Stimulated activated CD4-positive, alpha-beta T cell treated with anti-CD3 and anti-CD28 coated beads, Interleukin-12 subunit alpha, Interleukin-12 subunit beta, amount 100 ng/mL, for 24 hours (primary cell): ENCODE measurements around the gene CALB2.

Experiments used
- DNase-seq, 2 experiments: peaks; one replicate each; pipeline ENCODE4 v3.0.0-alpha.2; 2020; ENCODE audit warnings: low read depth in 2 of 2

The CALB2 gene

DNA sequence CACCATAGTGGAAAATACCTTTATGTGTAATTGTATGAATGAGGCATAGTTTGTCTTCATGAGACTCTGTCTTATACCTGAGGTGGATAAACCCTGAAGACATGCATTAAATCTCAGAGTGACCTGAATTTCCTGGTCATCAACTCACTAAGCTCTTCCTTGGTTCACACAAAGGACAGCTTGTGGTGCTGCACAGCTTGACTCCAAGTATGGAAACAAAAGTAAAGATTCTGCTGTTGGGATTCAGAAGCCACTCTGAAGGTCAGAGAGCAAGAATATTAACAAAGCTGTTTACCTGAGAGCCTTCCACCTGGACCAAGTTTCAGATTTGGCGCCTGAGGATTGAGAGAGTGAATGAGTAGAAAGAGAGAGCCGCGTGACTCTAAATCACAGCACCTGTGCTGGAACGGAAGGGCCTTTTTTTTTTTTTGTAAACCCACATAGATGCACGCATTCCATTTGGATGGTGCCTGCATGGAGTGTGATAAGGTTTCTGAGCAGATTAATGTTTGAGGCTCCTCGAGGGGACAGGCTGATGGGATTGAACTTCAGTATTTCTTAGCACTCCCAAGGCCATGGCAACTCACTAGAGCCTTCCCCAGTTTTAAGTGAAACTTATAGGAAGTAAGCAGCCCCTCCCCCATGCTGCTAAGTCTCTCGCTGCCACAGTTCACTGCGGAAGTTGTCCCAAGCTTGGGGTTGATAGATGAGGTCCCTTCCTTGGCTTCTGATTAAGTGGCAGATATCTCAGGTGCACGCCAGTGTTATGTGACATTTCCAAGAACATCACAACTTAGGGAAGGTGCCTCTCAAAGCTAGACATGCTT is 28.7 kb downstream of the CALB2 start:
- no peak for DNase-seq

DNA sequence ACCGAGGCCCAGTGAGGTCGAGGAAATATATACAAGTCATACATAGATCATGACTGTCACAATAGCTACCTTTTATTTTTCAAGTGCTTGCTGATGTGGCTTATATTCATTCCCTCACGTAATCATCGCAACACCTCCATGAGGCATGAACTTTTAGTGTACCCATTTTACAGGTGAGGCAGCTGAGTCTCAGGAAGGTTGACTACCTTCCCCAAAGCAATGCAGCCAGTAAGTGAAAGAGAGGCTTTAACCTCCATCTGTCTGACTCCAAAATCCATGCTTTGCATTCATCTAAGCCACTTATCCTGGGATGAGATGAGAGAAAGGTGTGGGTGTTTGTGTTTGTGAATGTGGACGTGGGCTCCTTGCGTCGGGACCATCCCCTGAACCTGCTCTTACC is 30.8 kb downstream of the CALB2 start:
- DNase-seq: no peak

DNA sequence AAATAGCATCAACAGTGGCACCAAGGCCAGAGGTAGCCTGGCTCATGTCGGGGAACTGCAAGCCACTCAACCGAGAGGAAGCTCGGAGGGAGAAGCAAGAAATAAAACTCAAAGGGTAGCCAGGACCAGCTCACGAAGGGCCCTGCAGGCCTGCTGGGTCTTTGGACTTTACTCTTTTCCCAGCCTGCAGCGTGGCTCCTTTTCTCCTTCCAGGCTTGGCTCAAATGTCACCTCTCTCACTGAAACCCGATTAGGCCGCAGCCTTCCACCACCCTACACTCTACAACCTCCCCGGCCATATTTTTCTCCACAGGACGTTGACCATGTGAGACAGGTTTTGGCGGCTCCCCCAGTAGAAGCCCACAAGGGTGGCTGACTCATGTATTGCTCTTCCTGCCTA is 38.1 kb downstream of the CALB2 start:
- DNase-seq: no peak

DNA sequence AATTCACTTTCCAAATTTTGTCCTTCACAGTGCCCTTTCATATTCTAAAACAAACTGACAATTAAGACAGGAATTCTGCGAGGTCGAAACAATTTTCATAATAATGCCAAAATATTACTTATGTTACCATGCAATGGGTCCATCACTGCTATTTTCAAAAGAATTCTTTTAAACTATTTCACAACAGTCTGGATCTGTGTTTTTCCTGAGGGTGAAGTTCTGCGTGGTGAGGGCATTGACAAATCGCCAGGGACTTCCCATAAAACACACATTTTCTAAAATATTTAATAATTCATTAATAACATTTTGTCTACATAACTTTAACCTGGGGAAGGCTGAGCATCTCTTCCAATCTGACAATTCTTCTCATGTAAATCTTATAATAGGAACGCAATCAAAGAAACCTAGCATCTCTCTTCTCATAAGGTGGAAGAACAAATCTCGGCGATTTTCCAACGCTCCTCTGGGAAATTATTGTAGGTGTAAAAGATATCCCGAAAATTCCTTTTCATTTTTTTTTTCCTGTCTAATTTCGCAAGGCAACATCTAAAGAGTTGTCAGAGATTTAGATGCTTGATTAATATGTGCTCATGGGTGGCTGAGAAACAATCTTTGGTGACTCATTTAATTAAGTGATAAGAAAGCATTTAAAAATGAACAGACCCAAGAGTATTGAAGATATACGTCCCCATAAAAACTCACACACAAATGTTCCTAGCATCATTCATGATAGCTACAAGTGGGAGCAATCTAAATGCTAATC is 41.5 kb downstream of the CALB2 start:
- no peak for DNase-seq

DNA sequence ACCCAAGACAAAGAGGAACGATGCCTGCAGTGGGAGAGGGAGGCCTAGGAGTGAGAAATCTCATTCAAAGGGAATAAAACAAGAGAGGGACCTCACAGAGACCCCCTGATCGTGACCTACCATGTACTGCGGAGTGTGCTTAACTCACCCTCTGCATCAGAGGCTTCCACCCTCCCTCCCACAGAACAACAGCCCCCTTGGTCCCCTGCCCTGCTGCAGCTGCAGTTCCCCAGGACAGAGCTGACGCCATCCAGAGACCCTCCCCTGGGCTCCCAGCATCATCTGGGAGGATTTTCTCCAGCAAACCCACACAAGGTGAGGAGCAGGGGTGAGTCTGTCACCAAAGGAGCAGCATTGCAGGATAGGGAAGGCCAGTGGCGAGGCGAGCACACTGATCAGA is 43.5 kb downstream of the CALB2 start:
- no peak for DNase-seq

DNA sequence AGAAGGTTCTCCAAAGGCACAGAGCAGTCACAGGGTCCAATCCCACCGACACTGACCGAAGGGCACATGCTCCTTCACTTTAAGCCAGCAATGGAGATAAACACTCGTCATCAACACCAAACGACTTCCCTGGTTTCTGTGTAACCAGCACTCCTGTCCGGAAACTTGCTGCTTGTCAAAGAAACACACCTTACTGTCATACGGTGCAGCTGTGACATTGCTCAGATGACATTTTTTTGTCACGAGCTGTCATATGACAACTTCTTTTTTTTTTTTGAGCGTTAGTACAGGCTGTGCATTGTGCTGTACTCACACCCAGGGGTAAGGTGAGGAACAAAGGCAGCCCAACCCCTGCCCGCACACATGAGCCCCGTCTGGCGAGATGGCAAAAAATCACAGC is 44.2 kb downstream of the CALB2 start:
- no peak for DNase-seq

DNA sequence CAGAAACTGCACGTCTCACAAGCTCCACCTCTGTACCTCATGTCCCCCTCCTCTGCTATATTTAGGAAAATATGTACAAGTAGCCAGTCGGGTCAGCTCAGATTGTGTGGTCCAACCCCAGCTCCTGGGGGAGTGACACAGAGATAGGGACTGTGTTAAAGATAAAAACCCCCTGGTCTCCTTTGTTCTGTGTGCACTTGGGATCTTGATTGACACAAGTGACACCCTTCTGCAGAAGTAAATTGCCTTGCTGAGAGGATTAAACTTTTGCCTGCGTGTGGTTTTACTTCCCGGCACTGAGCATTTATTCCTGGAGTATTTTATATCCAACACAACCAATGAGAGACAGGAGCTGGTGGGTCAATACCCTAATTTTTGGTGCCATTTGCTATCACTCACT is 45.8 kb downstream of the CALB2 start:
- DNase-seq: no peak

DNA sequence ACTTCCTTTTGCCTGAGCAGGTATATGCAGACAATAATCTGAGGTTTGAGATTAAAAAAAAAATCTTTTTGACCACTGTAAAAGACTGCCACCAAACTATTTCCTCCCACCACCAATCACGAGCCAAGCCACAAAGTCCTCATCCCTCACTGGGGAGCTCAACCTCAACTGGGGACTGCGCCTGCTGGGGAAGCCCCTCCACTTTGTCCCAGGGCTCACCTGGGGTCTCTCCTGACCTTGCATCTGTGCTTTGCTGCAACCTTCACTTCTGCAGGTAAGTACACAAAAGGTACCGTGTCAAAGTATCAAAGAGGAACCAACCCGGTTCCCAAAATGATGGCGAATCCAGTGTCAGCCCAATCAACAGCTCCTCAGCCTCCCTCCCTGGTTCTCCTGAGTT is 47.8 kb downstream of the CALB2 start:
- DNase-seq: no peak

DNA sequence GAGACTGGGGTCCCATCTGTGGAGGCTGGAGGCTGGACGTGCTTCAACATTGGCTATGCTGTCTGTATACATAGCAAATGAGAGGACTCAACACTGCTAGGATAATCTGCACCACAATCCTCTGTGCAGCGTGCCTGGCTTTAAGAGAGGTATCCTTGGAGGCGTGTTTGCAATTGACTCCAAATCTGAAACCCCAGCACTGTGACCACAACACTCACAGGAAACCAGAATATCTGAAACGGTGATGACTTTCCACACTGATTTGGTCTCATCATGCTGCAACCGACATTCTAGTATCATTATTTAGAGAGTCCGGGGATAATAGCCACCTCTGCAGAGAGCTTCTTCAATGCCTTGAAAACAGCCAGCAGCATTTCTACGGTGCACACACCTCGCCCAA is 48.2 kb downstream of the CALB2 start:
- DNase-seq: no peak

DNA sequence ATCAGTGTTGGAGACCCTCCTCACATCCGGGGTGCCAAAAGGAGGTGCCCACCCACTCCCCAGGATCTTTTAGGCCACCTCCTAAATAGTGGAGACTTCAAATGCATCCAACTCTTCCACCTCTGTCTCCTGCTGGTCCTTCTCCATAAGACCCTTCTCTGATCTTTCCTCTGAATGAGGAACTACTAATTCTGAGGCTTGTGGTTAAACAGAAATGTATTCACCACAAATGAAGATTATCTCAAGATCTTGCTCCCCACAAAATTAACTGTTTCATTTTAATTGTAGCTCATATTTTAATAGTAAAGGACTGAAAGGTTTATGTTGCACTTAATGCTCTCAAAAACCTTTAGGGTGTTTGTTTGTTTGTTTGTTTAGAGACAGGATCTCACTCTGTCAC is 49.2 kb downstream of the CALB2 start:
- DNase-seq: no peak

DNA sequence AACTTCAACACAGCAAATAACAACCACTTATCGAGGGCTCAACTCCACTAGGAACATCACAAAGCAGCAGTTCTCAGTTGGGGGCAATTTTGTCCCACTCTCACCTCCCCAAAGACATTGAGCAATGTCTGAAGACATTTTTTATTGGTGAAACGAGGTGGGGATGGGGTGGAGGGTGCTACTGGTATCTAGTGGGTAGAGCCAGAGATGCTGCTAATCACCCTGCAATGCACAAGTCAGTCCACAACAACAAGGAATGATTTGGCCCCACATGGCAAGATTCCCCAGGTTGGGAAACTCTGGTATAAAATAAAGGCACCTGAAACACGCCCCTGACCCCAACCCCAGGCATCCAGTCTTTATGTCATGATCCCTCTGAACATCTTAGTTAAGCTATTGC is 50.0 kb downstream of the CALB2 start:
- no peak for DNase-seq

DNA sequence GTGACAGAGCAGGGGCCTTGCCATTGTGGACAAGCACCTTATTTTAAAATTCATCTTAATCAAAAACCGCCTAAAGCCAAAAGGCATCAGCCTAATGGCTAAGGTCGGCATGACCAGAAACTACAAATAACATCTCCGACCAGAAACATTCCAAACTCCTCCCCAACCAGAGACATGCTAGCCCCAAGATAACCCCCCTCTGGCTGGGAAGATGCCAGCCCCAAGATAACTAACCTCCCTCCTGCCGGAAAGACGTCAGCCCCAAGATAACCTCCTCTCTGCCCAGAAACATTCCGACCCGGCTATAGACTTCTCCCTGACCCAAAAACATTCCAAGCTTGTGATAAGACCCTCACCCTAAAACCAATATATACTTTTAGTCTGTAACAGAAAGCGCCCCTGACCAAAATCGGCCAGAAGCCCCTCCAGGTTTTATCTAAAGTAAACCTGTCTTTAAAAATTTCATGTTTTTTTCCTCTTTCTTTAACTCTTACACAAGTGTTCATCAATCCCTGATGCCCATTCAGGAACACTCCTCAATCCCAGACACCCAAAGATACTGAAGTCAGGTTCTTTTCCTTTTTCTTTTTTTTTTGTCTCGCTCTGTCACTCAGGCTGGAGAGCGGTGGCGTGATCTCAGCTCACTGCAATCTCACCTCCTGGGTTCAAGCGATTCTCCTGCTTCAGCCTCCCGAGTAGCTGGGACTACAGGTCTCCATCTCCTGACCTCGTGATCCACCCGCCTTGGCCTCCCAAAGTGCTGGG is 50.7 kb downstream of the CALB2 start:
- no peak for DNase-seq

DNA sequence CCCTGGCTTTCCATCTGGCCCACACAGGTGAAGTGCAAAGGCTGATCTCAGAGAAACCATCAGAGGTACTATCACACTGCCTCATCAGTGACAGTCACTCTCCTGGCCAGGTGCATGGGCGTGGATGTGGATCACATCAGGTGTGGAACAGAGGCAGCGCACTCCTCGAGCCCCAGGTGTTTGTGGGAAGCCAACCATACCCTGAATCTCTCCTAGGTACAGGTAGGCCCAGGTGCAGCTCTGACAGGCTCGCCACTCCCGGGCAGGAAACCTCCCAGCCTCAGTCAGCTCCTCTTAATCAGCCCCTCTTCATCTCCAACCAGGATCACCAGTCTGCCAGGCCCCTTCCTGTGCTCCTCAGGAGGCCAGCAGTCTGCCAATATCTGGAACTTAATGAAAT is 51.6 kb downstream of the CALB2 start:
- DNase-seq: no peak

DNA sequence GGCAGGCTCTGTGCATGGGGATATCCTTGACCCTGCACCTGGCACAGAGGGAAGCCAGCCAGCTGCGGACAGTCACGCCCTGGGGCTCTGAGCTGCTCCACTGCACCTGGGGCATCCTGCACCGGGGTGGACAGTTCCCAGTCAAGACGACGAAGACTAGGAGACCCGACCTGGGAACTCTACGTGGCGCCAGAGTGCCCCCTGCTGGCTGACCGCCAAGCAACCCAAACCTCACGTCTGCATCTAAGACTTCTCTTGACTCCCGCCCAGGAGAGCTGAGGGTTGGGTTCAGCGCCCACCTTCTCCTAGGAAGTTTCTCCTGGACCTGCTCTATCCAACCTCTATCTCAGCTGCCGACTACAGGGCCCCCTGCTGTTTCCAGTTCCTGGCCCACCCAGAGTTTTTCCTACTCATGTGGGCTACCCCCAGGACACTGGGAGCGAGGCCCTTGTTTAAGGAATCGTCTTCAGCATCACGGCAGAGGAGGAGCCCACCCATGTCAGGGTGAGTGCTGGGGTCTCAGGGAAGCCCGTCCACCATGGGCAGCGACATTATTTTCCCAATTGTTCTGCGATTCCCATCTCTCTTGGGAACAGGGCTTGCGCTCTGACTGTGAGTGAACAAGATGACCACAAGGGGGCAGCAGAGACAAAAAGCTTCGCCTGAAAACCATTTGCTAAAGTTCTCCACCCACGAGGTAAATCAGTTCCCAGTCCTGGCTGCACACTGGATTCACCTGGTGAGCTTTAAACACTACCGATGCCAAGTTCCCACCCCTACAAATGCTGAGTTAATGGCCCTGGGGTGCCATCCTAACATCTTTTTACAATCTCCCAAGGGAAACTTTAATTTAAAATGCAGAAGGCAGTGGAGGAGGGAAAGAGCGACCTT is 54.0 kb downstream of the CALB2 start:
- peak; percentile 19 to 51 for DNase-seq

DNA sequence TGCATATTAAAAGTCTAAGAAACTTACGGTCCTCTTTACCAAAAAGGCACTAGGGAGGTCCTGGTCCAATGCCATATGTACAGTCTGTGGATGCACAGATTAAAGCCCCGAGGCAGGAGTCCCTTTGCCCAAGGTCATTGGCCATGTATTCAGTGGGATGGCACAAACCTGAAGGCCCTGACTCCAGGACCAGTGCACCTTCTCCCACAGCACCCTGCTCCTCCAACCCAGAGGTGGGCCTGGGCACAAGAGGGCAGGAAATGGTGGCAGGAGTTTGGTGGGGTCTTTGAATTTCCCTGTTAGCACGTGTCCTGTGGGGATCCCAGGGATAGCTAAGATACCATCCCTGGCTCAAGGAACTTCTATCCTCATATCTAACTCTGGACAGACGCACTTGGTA is 54.8 kb downstream of the CALB2 start:
- DNase-seq: no peak

DNA sequence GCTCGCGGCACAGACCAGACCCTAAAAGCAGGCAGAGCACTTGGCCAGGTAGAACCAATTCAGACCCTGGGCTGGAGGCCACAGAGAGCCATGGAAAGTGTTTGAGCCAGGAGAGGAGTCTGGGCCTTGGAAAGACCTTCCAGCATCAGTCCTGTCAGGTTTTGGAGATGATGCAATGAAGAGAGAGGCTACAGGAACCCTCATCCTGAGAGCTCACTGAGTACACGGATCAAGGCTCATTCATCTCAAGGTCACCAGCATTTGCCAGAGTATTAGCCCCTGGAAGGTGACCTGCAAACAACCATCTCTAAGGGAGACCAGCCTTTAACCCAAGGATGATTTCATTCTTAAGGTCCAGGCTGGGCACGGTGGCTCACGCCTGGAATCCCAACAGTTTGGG is 55.5 kb downstream of the CALB2 start:
- no peak for DNase-seq

DNA sequence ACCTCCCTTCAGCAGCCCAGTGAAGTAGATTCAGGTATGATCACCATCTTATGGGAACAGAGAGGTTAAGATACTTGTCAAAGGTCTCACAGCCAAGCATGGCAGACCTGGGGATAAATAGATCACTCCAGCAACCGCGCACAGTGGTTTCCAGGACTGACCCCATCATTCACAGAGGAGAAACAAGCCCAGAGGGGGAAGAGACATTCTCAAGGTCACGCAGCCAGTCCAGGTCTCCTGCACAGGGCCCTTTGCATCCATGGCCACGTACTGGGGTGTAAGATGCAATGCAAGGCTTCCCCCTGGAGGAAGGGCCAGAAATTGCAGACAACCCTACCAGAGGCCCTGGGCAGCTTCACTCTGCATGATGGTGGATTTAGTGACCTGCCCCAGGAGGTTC is 63.4 kb downstream of the CALB2 start:
- DNase-seq: peak in 1 of 2 experiments; percentile 26

DNA sequence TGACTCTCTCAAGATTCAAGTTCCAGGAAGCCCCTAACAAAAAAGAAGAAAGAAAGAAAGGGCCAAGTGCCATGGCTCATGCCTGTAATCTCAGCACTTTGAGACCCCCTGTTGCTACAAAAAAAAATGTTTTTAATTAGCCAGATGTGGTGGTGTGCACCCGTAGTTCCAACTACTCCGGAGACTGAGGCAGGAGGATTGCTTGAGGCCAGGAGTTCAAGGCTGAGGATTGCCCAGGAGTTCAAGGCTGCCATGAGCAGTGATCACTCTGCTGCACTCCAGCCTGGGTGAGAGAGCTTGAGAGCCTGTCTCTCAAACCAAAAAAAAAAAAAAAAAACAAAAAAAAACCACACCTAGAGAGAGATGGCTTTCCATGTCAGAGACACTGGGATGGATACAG is 64.5 kb downstream of the CALB2 start:
- DNase-seq: no peak

DNA sequence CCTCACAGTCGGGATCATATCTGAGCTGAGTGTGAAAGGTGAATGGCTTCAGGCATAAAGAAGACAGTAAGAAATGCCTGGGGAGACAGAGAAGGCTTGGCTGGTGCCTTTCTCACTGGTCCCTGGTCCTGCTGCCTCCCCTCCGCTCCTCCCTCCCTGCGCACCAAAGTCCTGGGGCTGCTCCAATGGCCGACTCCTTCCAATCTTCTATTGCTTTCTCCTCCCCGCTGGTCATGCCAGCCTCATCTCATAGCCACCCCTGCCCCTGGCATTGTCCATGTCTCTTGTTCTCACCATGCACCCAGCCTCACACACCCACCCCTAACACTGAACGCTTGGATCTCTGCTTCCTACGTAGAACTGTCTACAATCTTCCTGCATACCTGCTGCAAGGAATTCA is 65.3 kb downstream of the CALB2 start:
- no peak for DNase-seq

DNA sequence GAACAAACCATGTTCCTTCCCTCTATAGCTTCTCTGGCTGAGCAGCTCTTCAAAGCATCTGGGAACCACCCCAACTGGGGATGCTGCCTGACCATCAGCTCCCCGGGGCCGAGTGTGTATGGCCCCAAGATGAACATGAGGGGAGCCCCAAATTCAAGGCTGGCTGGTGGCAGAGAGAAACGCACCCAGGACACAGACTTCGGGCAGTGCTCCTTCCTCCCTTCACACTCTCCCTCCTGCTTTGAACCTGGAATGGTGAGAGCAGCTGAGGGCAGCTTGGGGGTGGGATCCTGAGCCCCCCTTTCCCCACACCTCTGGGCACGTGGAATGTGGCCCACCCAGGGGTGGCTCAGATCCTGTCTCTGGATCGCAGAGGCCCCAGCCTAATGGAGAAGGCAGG is 66.1 kb downstream of the CALB2 start:
- DNase-seq: no peak

DNA sequence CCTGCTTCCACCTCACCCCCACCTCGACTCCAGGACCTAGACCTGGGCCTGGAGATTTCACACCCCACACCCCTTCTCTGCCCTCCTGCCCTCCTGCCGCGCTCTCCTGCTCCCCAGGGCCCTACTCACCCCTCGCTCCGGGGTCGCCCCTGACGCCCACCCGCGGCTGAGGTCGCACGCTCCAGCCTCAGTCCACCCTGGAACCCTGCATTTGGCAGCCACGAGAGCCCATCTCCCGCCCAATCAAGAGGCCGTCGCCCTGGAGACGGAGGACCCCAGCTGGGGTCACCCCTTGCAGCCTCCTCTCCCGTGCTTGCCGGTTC is 67.2 kb downstream of the CALB2 start:
- DNase-seq: no peak
